GM19463 (cell line): ENCODE data around the gene PTPRT.

ENCODE experiments used
- ATAC-seq: cut with Tn5 transposase; IDR thresholded peaks from one replicate; pipeline ENCODE4 v1.9.1; 2021; ENCODE audit warnings: mild to moderate bottlenecking, moderate library complexity; ENCODE audit not compliant: unreplicated experiment

PTPRT gene

GRCh38 chr20:42740226-42740870 lies 449.4 kb downstream of the PTPRT start:
- ATAC-seq, result no peak

- no peak for ATAC-seq
Measured at GRCh38 chr20:42739683-42740082, 450.0 kb downstream of the PTPRT start.

- ATAC-seq, result no peak
Measured at GRCh38 chr20:42735539-42735938, 454.2 kb downstream of the PTPRT start.

- ATAC-seq, result no peak
Measured at GRCh38 chr20:42734660-42735368, 454.9 kb downstream of the PTPRT start.

GRCh38 chr20:42721923-42722322 lies 467.8 kb downstream of the PTPRT start:
- no peak for ATAC-seq

- no peak for ATAC-seq
Measured at GRCh38 chr20:42714298-42715141, 475.2 kb downstream of the PTPRT start.

GRCh38 chr20:42708266-42708665 lies 481.4 kb downstream of the PTPRT start:
- no peak for ATAC-seq

- ATAC-seq, result no peak
Measured at GRCh38 chr20:42706759-42707158, 482.9 kb downstream of the PTPRT start.

- no peak for ATAC-seq
Measured at GRCh38 chr20:42705550-42705949, 484.2 kb downstream of the PTPRT start.

- no peak for ATAC-seq
Measured at GRCh38 chr20:42703744-42704143, 486.0 kb downstream of the PTPRT start.

- ATAC-seq, result no peak
Measured at GRCh38 chr20:42701948-42702347, 487.8 kb downstream of the PTPRT start.

GRCh38 chr20:42700372-42700771 lies 489.3 kb downstream of the PTPRT start:
- ATAC-seq, result no peak

- no peak for ATAC-seq
Measured at GRCh38 chr20:42697962-42698361, 491.7 kb downstream of the PTPRT start.

- ATAC-seq, result no peak
Measured at GRCh38 chr20:42690842-42691437, 498.8 kb downstream of the PTPRT start.

- no peak for ATAC-seq
Measured at GRCh38 chr20:42688576-42688975, 501.1 kb downstream of the PTPRT start.

- no peak for ATAC-seq
Measured at GRCh38 chr20:42686057-42686456, 503.6 kb downstream of the PTPRT start.

- ATAC-seq, result no peak
Measured at GRCh38 chr20:42678895-42679294, 510.8 kb downstream of the PTPRT start.

GRCh38 chr20:42656130-42656529 lies 533.6 kb downstream of the PTPRT start:
- no peak for ATAC-seq

GRCh38 chr20:42652266-42652665 lies 537.4 kb downstream of the PTPRT start:
- no peak for ATAC-seq

GRCh38 chr20:42650191-42650746 lies 539.4 kb downstream of the PTPRT start:
- no peak for ATAC-seq

GRCh38 chr20:42649748-42650147 lies 540.0 kb downstream of the PTPRT start:
- no peak for ATAC-seq
